ENCODE results near the gene APOBEC3H. TPM values are rescaled to one million over a fixed set of nuclear protein-coding genes. Genes with fewer than 3 reads are reported as not detected.

Gene APOBEC3H
- total and polyA plus RNA-seq, 4 donors: 0.41 TPM; not detected in 3

DNA sequence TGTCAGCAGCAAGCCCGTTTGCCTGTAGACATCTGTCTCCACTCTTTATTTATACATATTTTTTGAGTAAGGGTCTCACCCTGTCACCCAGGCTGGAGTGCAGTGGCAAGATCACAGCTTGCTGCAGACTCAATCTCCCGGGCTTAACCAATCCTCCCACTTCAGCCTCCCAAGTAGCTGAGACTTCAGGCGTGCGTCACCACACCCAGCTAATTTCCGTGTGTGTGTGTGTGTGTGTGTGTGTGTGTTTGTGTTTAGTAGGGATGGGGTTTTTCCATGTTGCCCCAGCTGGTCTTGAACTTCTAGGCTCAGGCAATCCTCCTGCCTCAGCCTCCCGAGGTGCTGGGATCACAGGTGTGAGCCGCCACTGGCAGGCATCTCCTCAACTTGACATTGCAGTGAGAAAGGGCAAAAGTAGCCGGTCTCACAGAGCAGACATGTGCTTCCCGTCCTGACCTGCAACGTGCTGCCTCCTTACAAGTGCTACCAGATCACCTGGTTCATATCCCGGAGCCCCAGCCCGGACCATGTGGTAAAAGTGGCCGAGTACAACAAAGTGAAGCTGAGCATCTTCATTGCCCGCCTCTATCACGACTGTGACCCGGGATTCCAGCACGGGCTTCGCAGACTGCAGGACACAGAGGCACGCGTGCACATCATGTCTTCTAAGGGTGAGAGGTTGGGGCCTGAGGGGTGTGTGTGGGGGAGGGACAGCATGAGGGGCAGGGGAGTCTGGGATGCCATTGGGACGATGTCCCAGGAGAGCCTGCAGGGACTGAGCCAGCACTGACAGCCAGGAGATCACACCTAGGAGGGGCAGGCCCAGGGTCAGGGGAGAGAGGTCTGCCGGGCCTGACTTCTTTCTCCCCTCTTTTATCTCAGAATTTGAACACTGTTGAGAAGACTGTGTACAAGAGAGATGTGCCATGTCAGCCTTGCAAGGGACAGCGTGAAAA, 5.6 kb upstream of the APOBEC3H start:
- Histone ChIP-seq H3K4me3 (ENCODE audit: low read depth, low read length) (no peak overlapping the region), H3K36me3 (ENCODE audit: control insufficient read depth, insufficient read depth, low read length) (no peaks in the 10 kb centered on the region), H3K9me3 (ENCODE audit: control insufficient read depth, insufficient read depth, low read length) (no peaks in the 10 kb centered on the region), H3K27me3 (ENCODE audit: control insufficient read depth, insufficient read depth, low read length) (no peaks in the 10 kb centered on the region), H3K4me1 (ENCODE audit: control insufficient read depth, insufficient read depth, low read length) (peaks cover 5% of the 10 kb centered on the region), H3K27ac (ENCODE audit: low read depth, low read length) (no peak overlapping the region)
- 87% methylated on average over 17 of the region's 23 CpGs for WGBS (ENCODE audit: insufficient coverage)
- no peak for DNase-seq (ENCODE audit: low read depth in 4 of 6, low spot score in 6 of 6)

DNA sequence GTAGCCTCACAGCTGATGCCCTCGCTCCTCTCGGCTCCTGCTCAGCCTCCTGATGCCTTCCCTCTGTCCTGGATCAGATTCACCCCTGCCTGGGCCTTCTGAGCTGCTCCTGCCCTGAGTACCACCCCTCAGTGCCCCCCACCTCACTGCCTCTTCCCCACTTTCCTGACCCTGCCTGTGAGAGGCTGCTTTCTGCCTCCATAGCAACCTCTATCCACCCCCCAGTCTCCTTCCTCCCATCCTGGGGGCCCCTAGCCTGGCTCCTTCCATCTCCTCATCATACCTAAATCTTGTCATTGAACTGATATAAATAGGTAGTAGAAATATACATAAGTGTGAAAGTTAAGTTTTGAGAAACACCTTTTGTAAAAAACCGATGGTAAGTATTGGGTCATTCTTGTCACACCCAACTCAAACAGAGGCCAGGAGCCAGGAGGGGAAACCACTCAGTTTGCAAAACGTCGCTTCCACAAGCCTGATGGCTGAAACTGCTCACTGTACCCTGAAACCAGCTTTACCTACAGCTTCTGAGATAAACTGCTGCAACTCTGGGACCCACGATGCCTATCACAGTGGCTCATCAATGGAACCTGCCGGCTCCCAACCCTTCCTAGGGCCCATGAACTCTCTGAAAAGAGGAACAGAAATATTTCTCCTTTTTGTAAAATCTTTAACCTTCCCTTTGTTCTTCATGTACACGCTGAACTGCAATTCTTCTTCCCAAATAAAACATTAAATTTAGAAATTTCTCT, 4.8 kb upstream of the APOBEC3H start:
- Histone ChIP-seq H3K36me3 (ENCODE audit: control insufficient read depth, insufficient read depth, low read length) (no peaks in the 10 kb centered on the region), H3K4me3 (ENCODE audit: low read depth, low read length) (no peak overlapping the region), H3K4me1 (ENCODE audit: control insufficient read depth, insufficient read depth, low read length) (peaks cover 11% of the 10 kb centered on the region), H3K27ac (ENCODE audit: low read depth, low read length) (no peak overlapping the region), H3K9me3 (ENCODE audit: control insufficient read depth, insufficient read depth, low read length) (no peaks in the 10 kb centered on the region), H3K27me3 (ENCODE audit: control insufficient read depth, insufficient read depth, low read length) (no peaks in the 10 kb centered on the region)
- DNase-seq (ENCODE audit: low read depth in 4 of 6, low spot score in 6 of 6): no peak
- WGBS (ENCODE audit: insufficient coverage): 82% methylated on average over 7 of the region's 8 CpGs

DNA sequence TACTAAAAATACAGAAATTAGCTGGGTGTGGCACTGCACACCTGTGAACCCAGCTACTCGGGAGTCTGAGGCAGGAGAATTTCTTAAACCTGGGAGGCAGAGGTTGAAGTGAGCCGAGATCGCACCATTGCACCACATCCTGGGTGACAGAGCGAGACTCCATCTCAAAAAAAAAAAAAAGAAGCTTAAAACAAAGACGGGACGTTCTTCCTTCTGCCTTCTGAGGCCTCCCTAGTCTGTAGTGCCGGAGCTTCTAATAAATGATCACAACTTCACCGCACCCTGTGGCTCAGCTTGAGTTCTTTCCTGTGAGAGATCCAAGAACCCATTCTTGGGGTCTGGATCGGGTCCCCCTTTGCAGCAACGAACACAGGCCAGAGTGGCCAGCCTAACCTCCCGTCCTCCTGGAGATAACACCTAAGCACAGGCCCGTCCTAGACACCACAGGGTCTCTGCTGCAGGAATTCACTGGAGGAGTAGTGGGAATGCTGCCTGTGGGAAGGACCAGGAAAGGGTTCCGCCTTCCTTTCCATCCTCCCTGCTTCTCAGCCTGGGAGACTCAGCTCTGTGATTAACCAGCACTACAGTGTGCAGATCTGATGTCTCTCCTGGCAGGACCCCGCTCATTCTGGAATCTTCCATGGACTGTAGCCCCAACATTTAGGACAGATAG, 2.2 kb upstream of the APOBEC3H start:
- Histone ChIP-seq H3K27me3 (ENCODE audit: control insufficient read depth, insufficient read depth, low read length) (no peaks in the 10 kb centered on the region), H3K36me3 (ENCODE audit: control insufficient read depth, insufficient read depth, low read length) (no peaks in the 10 kb centered on the region), H3K4me1 (ENCODE audit: control insufficient read depth, insufficient read depth, low read length) (peaks cover 10% of the 10 kb centered on the region), H3K4me3 (ENCODE audit: low read depth, low read length) (no peak overlapping the region), H3K9me3 (ENCODE audit: control insufficient read depth, insufficient read depth, low read length) (no peaks in the 10 kb centered on the region), H3K27ac (ENCODE audit: low read depth, low read length) (no peak overlapping the region)
- WGBS (ENCODE audit: insufficient coverage): 80% methylated on average over 6 of the region's 14 CpGs
- DNase-seq (ENCODE audit: low read depth in 4 of 6, low spot score in 6 of 6): no peak

DNA sequence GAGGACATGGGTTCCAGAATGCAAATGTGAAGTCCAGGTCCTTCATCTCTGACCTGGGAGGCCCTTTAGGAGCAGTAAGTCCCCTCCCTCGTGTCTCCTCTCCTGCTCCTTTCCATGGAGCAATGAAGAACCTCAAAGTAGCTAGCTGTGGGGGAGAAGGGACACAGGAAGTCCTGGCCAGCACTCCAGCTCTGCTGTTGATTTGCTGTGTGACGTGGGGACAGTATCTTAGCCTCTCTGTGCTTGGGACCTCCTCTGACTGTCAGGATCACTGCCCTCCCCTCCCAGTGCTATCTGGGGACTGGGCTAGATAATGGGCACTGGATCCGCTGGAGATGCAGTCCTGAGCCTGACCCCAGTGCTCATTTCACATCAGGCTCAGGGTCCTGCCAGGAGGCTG, 1.1 kb upstream of the APOBEC3H start:
- Histone ChIP-seq H3K4me1 (ENCODE audit: control insufficient read depth, insufficient read depth, low read length) (peaks cover 10% of the 10 kb centered on the region), H3K9me3 (ENCODE audit: control insufficient read depth, insufficient read depth, low read length) (no peaks in the 10 kb centered on the region), H3K27ac (ENCODE audit: low read depth, low read length) (no peak overlapping the region), H3K36me3 (ENCODE audit: control insufficient read depth, insufficient read depth, low read length) (no peaks in the 10 kb centered on the region), H3K4me3 (ENCODE audit: low read depth, low read length) (no peak overlapping the region), H3K27me3 (ENCODE audit: control insufficient read depth, insufficient read depth, low read length) (no peaks in the 10 kb centered on the region)
- DNase-seq (ENCODE audit: low read depth in 4 of 6, low spot score in 6 of 6): no peak
- 90% methylated on average over 2 of the region's 3 CpGs for WGBS (ENCODE audit: insufficient coverage)

DNA sequence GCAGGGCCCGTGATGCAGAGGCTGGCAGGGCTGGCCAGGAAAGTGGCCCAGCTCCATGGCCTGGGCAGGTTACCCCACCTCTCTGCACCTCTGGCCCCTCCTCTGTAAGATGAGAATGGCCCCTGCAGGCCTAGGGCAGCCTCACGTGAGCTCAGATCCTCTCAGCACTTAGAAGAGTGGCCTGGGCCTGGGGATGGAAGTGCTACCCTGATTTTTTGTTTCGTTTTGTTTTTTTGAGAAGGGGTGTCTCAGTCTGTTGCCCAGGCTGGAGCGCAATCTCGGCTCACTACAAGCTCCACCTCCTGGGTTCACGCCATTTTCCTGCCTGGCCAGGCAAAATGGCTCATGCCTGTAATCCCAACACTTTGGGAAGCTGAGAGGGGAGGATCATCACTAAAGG, 982 bp downstream of the APOBEC3H start:
- no peak overlapping the region for H3K27ac ChIP-seq (ENCODE audit: low read depth, low read length)

DNA sequence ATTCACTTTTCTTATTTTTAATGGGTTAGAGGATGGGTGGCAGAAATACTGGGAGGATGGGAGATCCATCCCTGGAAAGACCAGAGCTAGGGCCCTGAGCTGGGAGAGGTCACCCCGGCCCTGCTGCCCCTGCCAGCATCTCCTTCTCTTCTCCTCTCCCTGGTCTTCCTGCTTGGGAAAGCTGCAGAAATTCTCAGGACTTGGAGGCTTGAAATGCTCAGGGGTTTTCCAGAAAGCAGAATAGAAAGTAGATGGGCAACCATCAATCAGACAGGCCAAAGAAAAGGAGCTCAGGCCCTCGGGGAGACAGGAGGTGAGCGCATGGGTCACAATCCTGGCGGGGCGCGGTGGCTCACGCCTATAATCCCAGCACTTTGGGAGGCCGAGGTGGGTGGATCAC, 1.5 kb downstream of the APOBEC3H start:
- Histone ChIP-seq H3K27ac (ENCODE audit: low read depth, low read length) (no peak overlapping the region), H3K9me3 (ENCODE audit: control insufficient read depth, insufficient read depth, low read length) (no peaks in the 10 kb centered on the region)

More for the DNA sequence above, 982 bp downstream of the APOBEC3H start:
- H3K9me3 ChIP-seq (ENCODE audit: control insufficient read depth, insufficient read depth, low read length): no peaks in the 10 kb centered on the region
- DNase-seq (ENCODE audit: low read depth in 4 of 6, low spot score in 6 of 6): no peak
- no peaks in the 10 kb centered on the region for H3K27me3 ChIP-seq (ENCODE audit: control insufficient read depth, insufficient read depth, low read length)
- H3K4me1 ChIP-seq (ENCODE audit: control insufficient read depth, insufficient read depth, low read length): peaks cover 10% of the 10 kb centered on the region
- H3K4me3 ChIP-seq (ENCODE audit: low read depth, low read length): no peak overlapping the region
- no peaks in the 10 kb centered on the region for H3K36me3 ChIP-seq (ENCODE audit: control insufficient read depth, insufficient read depth, low read length)
- WGBS (ENCODE audit: insufficient coverage): 40% methylated on average over 1 of the region's 6 CpGs

DNA sequence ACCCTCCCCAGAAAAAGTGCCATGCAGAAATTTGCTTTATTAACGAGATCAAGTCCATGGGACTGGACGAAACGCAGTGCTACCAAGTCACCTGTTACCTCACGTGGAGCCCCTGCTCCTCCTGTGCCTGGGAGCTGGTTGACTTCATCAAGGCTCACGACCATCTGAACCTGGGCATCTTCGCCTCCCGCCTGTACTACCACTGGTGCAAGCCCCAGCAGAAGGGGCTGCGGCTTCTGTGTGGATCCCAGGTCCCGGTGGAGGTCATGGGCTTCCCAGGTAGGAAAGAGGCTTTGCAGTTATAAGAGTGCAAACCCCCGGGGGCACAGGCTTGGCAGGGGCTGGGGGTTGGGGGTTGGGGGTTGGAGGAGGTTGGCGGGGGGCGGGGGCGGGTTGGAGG, 4.2 kb downstream of the APOBEC3H start:
- H3K4me1 ChIP-seq (ENCODE audit: control insufficient read depth, insufficient read depth, low read length): peaks cover 10% of the 10 kb centered on the region
- 57% methylated on average over 9 of the region's 13 CpGs for WGBS (ENCODE audit: insufficient coverage)
- no peaks in the 10 kb centered on the region for H3K9me3 ChIP-seq (ENCODE audit: control insufficient read depth, insufficient read depth, low read length)
- no peak overlapping the region for H3K4me3 ChIP-seq (ENCODE audit: low read depth, low read length)
- H3K27me3 ChIP-seq (ENCODE audit: control insufficient read depth, insufficient read depth, low read length): no peaks in the 10 kb centered on the region
- DNase-seq (ENCODE audit: low read depth in 4 of 6, low spot score in 6 of 6): no peak
- H3K36me3 ChIP-seq (ENCODE audit: control insufficient read depth, insufficient read depth, low read length): no peaks in the 10 kb centered on the region
- H3K27ac ChIP-seq (ENCODE audit: low read depth, low read length): no peak overlapping the region

More for the DNA sequence above, 1.5 kb downstream of the APOBEC3H start:
- Histone ChIP-seq H3K4me1 (ENCODE audit: control insufficient read depth, insufficient read depth, low read length) (peaks cover 10% of the 10 kb centered on the region), H3K4me3 (ENCODE audit: low read depth, low read length) (no peak overlapping the region), H3K36me3 (ENCODE audit: control insufficient read depth, insufficient read depth, low read length) (no peaks in the 10 kb centered on the region), H3K27me3 (ENCODE audit: control insufficient read depth, insufficient read depth, low read length) (no peaks in the 10 kb centered on the region)
- 70% methylated on average over 6 of the region's 8 CpGs for WGBS (ENCODE audit: insufficient coverage)
- no peak for DNase-seq (ENCODE audit: low read depth in 4 of 6, low spot score in 6 of 6)

DNA sequence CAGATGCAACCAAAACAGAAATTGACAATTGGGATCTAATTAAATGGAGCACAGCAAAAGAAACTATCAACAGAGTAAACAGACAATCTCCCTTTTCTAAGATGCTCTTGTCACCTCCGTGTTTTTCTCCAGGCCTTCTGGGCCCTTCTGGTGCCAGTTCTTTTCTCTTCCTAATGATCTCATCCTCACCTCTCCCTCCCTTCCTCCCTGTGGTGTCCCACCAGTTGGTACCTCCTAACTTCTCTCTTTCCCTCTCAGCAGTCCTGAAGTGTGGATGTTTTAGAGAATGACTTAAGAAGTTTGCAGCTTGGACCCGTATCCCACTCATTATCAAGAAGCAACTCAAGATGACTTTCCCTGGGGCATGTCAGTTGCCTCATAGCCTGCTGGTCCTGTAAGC, 6.4 kb downstream of the APOBEC3H start:
- Histone ChIP-seq H3K27ac (ENCODE audit: low read depth, low read length) (no peak overlapping the region), H3K9me3 (ENCODE audit: control insufficient read depth, insufficient read depth, low read length) (no peaks in the 10 kb centered on the region), H3K27me3 (ENCODE audit: control insufficient read depth, insufficient read depth, low read length) (no peaks in the 10 kb centered on the region), H3K4me1 (ENCODE audit: control insufficient read depth, insufficient read depth, low read length) (no peaks in the 10 kb centered on the region), H3K36me3 (ENCODE audit: control insufficient read depth, insufficient read depth, low read length) (no peaks in the 10 kb centered on the region), H3K4me3 (ENCODE audit: low read depth, low read length) (no peak overlapping the region)
- DNase-seq (ENCODE audit: low read depth in 4 of 6, low spot score in 6 of 6): no peak
- WGBS (ENCODE audit: insufficient coverage): 80% methylated on average over 1 of the region's 2 CpGs

DNA sequence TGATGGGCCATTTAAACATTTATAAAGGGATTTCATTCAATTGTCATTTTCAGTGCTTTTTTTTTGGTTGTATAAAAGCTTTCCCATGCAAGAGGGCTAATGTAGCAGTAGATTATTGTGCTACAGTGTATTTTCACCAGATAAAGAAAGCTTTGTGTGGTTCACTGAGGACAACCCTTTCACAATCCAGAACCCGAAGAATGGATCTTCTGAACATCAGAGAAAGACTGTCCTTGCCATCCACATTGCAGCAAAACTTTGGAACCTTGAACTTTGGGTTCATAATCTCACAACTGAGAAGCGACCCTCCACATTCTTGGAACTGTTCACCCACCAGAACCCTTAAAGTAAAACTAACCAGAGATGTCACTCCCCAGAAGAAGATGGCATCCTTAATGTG, 9.3 kb downstream of the APOBEC3H start:
- no peaks in the 10 kb centered on the region for H3K4me1 ChIP-seq (ENCODE audit: control insufficient read depth, insufficient read depth, low read length)
- H3K27me3 ChIP-seq (ENCODE audit: control insufficient read depth, insufficient read depth, low read length): no peaks in the 10 kb centered on the region
- H3K4me3 ChIP-seq (ENCODE audit: low read depth, low read length): no peak overlapping the region
- no peak for DNase-seq (ENCODE audit: low read depth in 4 of 6, low spot score in 6 of 6)
- no peak overlapping the region for H3K27ac ChIP-seq (ENCODE audit: low read depth, low read length)
- 72% methylated on average over 2 of the region's 2 CpGs for WGBS (ENCODE audit: insufficient coverage)
- H3K36me3 ChIP-seq (ENCODE audit: control insufficient read depth, insufficient read depth, low read length): no peaks in the 10 kb centered on the region
- no peaks in the 10 kb centered on the region for H3K9me3 ChIP-seq (ENCODE audit: control insufficient read depth, insufficient read depth, low read length)

All from spinal cord (tissue), 10 donors.